WI38 (cell line): ENCODE measurements around the gene C3orf70.

Source experiments
- H3K4me3 ChIP-seq: 2 replicates; pipeline ENCODE4 v1.5.1; 2011; ENCODE audit warnings: low read depth, mild to moderate bottlenecking, control low read depth, low read length
- CTCF ChIP-seq: IDR thresholded peaks from 2 replicates; pipeline ENCODE4 v1.5.1; 2012; ENCODE audit warnings: low read depth, mild to moderate bottlenecking, control low read depth, low read length

Gene C3orf70

DNA sequence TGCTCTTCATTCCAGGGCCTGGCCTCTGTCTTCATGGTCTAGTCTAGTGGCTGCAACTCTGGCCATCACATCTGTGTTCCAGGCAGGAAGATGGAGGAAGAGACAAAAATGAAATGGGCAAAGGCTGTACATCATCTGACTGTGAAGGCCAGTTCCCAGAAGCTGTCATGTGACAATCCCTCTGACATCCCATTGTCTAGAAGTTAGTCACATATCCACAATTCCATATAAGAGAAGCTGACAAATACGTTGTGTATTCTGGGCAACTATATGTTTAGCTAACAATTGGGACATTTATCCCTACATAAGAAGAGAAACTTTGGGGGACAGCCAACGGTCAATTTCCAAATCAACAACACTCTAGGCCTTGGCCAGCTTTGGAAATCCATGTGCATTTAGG, 34.5 kb upstream of the C3orf70 start:
- no peak overlapping the region for H3K4me3 ChIP-seq
- no peak for TF ChIP-seq CTCF

DNA sequence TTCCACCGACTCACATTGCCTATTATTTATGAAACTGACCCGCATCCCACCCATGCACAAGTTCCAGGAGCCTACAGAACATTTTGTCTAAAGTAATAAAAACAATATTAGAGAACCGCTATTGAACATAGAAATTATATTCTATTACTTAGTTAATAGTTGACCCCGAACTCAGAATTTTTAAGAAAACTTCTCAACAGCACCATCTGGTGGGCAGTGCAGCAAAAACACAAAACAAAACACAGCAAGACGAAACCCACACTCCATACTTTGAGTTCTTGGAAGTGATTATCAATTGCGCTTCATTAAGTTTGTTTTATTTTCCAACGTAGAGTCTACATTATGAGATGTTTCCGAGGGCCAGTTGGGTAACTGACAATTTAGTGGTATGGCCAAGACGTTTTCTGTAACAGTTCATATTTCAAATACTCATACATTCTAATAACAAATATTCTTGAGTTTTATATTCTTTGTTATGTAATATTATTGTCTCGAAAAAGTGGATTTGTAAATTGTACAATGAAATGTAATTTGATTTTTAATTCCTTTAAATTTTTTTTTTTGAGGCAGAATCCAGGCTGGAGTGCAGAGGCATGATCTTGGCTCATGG, 24.0 kb upstream of the C3orf70 start:
- TF ChIP-seq CTCF, result peak; percentile 51

DNA sequence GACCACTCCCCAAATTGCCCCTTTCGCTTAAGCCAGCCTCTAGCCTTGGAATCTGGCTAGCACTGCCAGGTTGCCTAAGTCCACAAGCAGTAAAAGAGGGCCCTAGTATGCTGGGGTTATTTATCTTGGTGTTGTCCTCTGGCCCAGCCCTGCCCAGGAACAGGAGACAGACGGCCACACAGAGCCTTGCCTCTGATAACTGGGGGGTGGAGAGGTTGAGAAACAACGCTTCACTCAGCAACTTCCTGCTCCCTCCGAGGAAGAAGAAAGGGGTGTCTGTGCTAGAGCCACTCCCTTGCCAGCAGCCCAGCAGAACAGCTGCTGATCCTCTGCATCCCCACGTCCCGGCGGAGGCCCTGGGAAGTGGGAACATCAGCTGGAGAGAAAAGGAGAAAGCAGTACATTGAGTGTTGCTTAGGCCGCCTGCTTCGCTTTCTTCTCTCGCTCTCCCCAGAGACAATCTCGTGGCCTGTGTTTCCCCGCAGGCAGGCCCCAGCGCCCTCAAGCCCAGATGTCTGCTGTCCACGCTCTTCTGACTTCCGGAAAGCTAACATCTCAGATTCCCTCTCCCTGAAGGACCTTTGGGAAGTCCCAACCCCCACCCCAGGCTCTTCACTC, 22.6 kb upstream of the C3orf70 start:
- H3K4me3 ChIP-seq, result no peak overlapping the region
- no peak for TF ChIP-seq CTCF

More for the DNA sequence above, 24.0 kb upstream of the C3orf70 start:
- no peak overlapping the region for H3K4me3 ChIP-seq

DNA sequence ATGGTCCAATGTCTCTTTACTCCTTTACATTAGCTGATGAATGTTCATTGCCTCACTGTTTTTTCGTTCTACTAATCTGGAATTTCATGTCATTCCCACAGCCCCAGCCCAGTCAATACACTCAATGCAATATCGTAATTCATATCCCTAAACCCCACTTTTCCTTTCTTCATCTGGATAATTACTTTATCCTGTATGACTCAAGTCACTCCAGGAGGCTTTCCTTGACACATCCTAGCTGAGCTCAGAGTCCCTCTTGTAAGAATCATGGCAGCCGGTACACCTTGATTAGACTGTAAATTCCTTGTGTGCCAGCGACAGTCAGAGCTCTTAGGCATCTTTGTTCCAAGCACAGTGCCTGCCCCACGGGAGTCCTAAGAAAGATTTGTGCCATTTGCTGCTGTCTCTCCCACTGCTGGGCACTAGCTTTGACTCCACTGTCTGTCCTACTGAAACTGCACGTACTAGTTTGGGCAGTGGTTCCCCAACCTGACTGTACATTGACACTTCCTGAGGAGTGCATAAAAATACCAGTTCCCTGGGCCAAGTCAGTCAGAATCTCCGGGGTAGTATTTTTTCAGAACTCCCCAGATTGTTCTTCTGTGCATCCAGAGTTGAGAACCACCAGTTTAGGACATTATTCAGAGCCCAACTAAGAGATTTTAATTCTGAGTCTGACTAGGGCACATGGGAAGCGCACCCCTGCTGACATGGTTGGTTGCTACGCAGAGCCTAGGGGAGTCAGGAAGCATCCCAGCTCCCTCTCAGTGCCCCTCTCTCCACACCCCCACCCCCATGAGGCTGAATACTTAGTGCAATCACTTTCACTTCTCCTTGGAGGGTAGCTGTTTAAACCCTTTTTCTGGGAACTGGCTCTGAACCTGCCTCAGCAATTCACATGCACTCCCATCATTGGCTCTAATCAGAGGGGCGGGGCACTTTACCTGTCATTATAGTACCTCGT, 19.5 kb upstream of the C3orf70 start:
- no peak overlapping the region for H3K4me3 ChIP-seq
- no peak for TF ChIP-seq CTCF

DNA sequence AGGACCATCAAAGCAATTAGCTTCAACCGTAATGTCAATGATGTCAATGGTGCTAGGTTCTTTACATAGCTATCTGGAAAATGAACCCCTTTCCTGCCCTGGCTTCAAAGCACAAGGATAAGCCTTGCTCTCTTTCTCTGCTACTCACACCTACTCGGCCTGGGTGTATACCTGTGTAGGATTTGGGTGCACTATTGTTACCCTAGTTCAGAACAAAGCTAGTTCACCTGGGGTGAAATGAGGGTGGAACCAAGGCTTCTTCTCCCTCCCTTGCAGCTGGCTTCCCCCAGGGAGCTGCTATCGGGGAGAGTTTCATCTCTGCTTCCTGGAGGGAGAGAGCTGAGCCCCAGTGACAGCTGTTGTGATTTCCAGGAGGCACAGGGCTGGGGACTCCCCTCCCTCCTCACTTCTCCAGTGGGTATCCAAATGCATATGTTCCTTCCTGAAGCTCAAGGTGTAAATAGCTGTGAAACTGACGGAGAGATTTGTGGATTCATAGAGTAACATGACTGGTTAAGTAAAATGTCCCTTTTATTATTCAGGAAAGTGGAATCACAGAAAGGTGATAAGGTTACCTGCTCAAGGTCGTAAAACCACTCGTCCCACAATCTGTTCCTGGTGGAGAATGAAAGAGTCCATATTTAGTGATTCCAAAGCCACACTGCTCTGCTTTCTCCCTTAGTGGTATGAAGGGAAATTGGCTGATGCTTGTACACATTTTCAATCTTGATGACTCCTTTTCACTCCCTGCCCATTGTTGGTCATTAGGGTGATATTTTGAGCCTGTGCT, 11.8 kb upstream of the C3orf70 start:
- TF ChIP-seq CTCF, result no peak
- no peak overlapping the region for H3K4me3 ChIP-seq

- no peak for TF ChIP-seq CTCF
- no peak overlapping the region for H3K4me3 ChIP-seq
These were observed 9.8 kb upstream of the C3orf70 start for GRCh38 chr3:185162634-185163033.
